Measurements from ENCODE around the gene ITSN2. TPM values are rescaled to one million over a fixed set of nuclear protein-coding genes. Genes with fewer than 3 reads are reported as not detected.

Gene ITSN2
- total and polyA plus RNA-seq, 11 donors: 19.3 to 55.0 (median 37.4) TPM

DNA sequence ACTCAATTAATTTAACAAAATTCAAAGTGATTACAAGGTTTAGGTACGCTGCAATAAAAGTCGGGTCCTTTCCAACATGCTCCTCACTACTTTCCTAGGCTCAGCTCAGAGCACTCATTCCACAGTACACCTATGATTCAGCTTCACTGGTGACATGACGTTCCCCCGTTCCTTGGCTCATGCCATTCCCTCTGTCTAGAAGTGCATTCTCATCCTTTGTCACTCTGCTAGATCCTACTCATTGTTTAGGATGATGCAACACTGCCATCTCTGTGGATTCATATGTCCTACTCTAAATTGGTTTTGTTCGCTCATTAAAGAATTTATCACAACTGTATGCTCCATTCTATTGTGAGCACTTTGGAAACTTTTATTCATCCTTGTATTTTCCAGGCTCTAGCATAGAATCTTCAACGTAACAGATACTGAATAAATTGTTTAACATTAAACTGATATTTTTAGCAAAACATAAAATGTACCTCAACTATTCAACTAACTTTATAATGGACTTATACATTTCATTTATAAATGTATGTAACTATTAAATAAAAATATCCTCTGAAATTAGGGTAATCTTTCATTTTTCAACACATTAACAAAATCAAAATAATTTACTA is 106.9 kb downstream of the ITSN2 start:
- H3K27ac ChIP-seq: no peak overlapping the region
- H3K9me3 ChIP-seq: no peaks in the 10 kb centered on the region
- no peak for ATAC-seq
- peaks cover 0 to 2% (median 0%) of the 10 kb centered on the region in 12 donors for H3K4me1 ChIP-seq
- no peaks in the 10 kb centered on the region for H3K27me3 ChIP-seq
- no peak overlapping the region for H3K4me3 ChIP-seq
- intact Hi-C loops (cut with DNase I): no loop called here
- H3K36me3 ChIP-seq: peaks cover 0 to 97% (median 93%) of the 10 kb centered on the region in 9 donors
- DNase-seq: no peak
- 92 to 97% (median 96%) methylated on average over 6 of the region's 6 CpGs for WGBS, 4 donors
- TF ChIP-seq POLR2A (IDR thresholded peaks at IDR 0.05) (no peak), CTCF (IDR thresholded peaks at IDR 0.05) (no peak)

GRCh38 chr2:24247592-24247991 is 112.7 kb downstream of the ITSN2 start:
- 97 to 99% (median 98%) methylated on average over 3 of the region's 3 CpGs for WGBS, 4 donors
- TF ChIP-seq CTCF (IDR thresholded peaks at IDR 0.05): no peak
- no peak for TF ChIP-seq POLR2A (IDR thresholded peaks at IDR 0.05)
- H3K27ac ChIP-seq: no peak overlapping the region
- DNase-seq (no peak), ATAC-seq (no peak)
- H3K36me3 ChIP-seq: peaks cover 4 to 97% (median 91%) of the 10 kb centered on the region in 9 donors
- H3K27me3 ChIP-seq: no peaks in the 10 kb centered on the region
- H3K9me3 ChIP-seq: no peaks in the 10 kb centered on the region
- no peak overlapping the region for H3K4me3 ChIP-seq
- intact Hi-C loops (cut with DNase I): loop anchor here in 2 of 10 donors (10.0 kb wide), 1 partner anchor 47 kb away; no protein-coding TSS in a partner anchor
- H3K4me1 ChIP-seq: no peaks in the 10 kb centered on the region

- DNase-seq (no peak), ATAC-seq (no peak)
- 77 to 100% (median 90%) methylated on average over 1 of the region's 1 CpG for WGBS, 4 donors
- Histone ChIP-seq H3K27ac (no peak overlapping the region), H3K9me3 (no peaks in the 10 kb centered on the region), H3K4me3 (no peak overlapping the region), H3K36me3 (peaks cover 4 to 97% (median 90%) of the 10 kb centered on the region in 9 donors), H3K4me1 (no peaks in the 10 kb centered on the region), H3K27me3 (no peaks in the 10 kb centered on the region)
- TF ChIP-seq POLR2A (IDR thresholded peaks at IDR 0.05): no peak
- TF ChIP-seq CTCF (IDR thresholded peaks at IDR 0.05): no peak
- intact Hi-C loops (cut with DNase I): loop anchor here in 2 of 10 donors (10.0 kb wide), 1 partner anchor 48 kb away; no protein-coding TSS in a partner anchor
Observed at GRCh38 chr2:24247164-24247563, 113.2 kb downstream of the ITSN2 start.

- no peaks in the 10 kb centered on the region for H3K9me3 ChIP-seq
- 90 to 92% (median 92%) methylated on average over 4 of the region's 4 CpGs for WGBS, 4 donors
- intact Hi-C loops (cut with DNase I): loop anchor here in 2 of 10 donors (10.0 kb wide), 1 partner anchor 49 kb away; no protein-coding TSS in a partner anchor
- H3K27me3 ChIP-seq: no peaks in the 10 kb centered on the region
- DNase-seq (no peak), ATAC-seq (no peak)
- H3K4me1 ChIP-seq: no peaks in the 10 kb centered on the region
- no peak overlapping the region for H3K4me3 ChIP-seq
- TF ChIP-seq POLR2A (IDR thresholded peaks at IDR 0.05): no peak
- no peak for TF ChIP-seq CTCF (IDR thresholded peaks at IDR 0.05)
- H3K36me3 ChIP-seq: peaks cover 4 to 99% (median 92%) of the 10 kb centered on the region in 9 donors
- H3K27ac ChIP-seq: no peak overlapping the region
Observed at GRCh38 chr2:24245986-24246776, 114.2 kb downstream of the ITSN2 start.
